Effector memory CD8-positive, alpha-beta T cell (primary cell): ENCODE data around the gene CREB5.

Experiments
- ATAC-seq: fragments of 150-1000 bp; cut with Tn5 transposase; replicated peaks from 2 replicates; pipeline ENCODE4 v1.10.0; 2021; ENCODE audit warnings: mild to moderate bottlenecking, moderate library complexity
- DNase-seq, 3 experiments: peaks; one replicate each; pipeline ENCODE4 v3.0.0; 2021
- H3K27ac Mint-ChIP-seq, 2 donors: one replicate each; pipeline ENCODE4 v1.8.0; 2022; ENCODE audit warnings: mild to moderate bottlenecking in 2 of 2, mixed read lengths in 2 of 2, moderate library complexity in 2 of 2
- H3K27me3 Mint-ChIP-seq, 2 donors: one replicate each; pipeline ENCODE4 v1.8.0; 2022; ENCODE audit warnings: mixed read lengths in 2 of 2
- H3K36me3 Mint-ChIP-seq: one replicate; pipeline ENCODE4 v1.8.0; 2022; ENCODE audit warnings: mild to moderate bottlenecking, moderate library complexity, mixed read lengths; ENCODE audit not compliant: insufficient read depth
- H3K4me1 Mint-ChIP-seq, 2 donors: one replicate each; pipeline ENCODE4 v1.8.0; 2022; ENCODE audit warnings: low read depth in 2 of 2, mixed read lengths in 2 of 2
- H3K4me3 Mint-ChIP-seq, 2 donors: one replicate each; pipeline ENCODE4 v1.8.0; 2022; ENCODE audit warnings: mild to moderate bottlenecking in 2 of 2, mixed read lengths in 2 of 2, moderate library complexity in 2 of 2
- H3K9me3 Mint-ChIP-seq, 2 donors: one replicate each; pipeline ENCODE4 v1.8.0; 2022; ENCODE audit warnings: mixed read lengths in 2 of 2

Gene CREB5

GRCh38 chr7:28502408-28502807 lies 90.1 kb downstream of the CREB5 start:
- no peak overlapping the region for H3K4me3 Mint-ChIP-seq
- DNase-seq (no peak), ATAC-seq (no peak)
- H3K27me3 Mint-ChIP-seq: peaks cover 15 to 16% of the 10 kb centered on the region in 2 donors
- H3K4me1 Mint-ChIP-seq: no peaks in the 10 kb centered on the region
- no peaks in the 10 kb centered on the region for H3K9me3 Mint-ChIP-seq
- no peak overlapping the region for H3K27ac Mint-ChIP-seq
- no peaks in the 10 kb centered on the region for H3K36me3 Mint-ChIP-seq

GRCh38 chr7:28503396-28503795 lies 91.1 kb downstream of the CREB5 start:
- no peak for DNase-seq
- H3K4me1 Mint-ChIP-seq: no peaks in the 10 kb centered on the region
- H3K27ac Mint-ChIP-seq: no peak overlapping the region
- H3K4me3 Mint-ChIP-seq: no peak overlapping the region
- ATAC-seq: no peak
- no peaks in the 10 kb centered on the region for H3K9me3 Mint-ChIP-seq
- H3K36me3 Mint-ChIP-seq: no peaks in the 10 kb centered on the region
- peaks cover 15 to 16% of the 10 kb centered on the region in 2 donors for H3K27me3 Mint-ChIP-seq

DNA sequence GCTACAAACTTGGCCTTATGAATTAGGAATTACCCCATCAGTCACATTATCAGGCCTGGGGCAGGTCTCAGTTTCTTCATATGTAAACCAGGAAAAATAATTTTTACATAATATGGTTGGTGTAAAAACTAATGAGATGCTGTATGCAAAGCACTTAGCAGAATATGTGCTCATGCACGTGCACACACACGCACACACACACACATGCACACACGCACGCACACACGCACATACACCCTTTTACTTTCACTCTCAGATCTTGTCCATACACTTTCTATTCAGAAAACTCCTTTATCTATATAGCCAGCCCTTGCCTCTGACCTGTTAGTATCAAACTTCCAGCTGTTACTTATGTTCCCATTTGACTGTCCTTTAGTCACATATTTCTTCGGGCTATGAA lies 92.7 kb downstream of the CREB5 start:
- no peaks in the 10 kb centered on the region for H3K9me3 Mint-ChIP-seq
- no peaks in the 10 kb centered on the region for H3K4me1 Mint-ChIP-seq
- H3K4me3 Mint-ChIP-seq: no peak overlapping the region
- peaks cover 1 to 10% of the 10 kb centered on the region in 2 donors for H3K27me3 Mint-ChIP-seq
- DNase-seq: no peak
- no peak for ATAC-seq
- H3K27ac Mint-ChIP-seq: no peak overlapping the region
- no peaks in the 10 kb centered on the region for H3K36me3 Mint-ChIP-seq

- H3K27me3 Mint-ChIP-seq: peaks cover 5 to 12% of the 10 kb centered on the region in 2 donors
- ATAC-seq: no peak
- no peaks in the 10 kb centered on the region for H3K36me3 Mint-ChIP-seq
- H3K27ac Mint-ChIP-seq: no peak overlapping the region
- no peaks in the 10 kb centered on the region for H3K4me1 Mint-ChIP-seq
- no peak overlapping the region for H3K4me3 Mint-ChIP-seq
- DNase-seq: no peak
- no peaks in the 10 kb centered on the region for H3K9me3 Mint-ChIP-seq
These were observed 93.5 kb downstream of the CREB5 start for GRCh38 chr7:28505867-28506266.

DNA sequence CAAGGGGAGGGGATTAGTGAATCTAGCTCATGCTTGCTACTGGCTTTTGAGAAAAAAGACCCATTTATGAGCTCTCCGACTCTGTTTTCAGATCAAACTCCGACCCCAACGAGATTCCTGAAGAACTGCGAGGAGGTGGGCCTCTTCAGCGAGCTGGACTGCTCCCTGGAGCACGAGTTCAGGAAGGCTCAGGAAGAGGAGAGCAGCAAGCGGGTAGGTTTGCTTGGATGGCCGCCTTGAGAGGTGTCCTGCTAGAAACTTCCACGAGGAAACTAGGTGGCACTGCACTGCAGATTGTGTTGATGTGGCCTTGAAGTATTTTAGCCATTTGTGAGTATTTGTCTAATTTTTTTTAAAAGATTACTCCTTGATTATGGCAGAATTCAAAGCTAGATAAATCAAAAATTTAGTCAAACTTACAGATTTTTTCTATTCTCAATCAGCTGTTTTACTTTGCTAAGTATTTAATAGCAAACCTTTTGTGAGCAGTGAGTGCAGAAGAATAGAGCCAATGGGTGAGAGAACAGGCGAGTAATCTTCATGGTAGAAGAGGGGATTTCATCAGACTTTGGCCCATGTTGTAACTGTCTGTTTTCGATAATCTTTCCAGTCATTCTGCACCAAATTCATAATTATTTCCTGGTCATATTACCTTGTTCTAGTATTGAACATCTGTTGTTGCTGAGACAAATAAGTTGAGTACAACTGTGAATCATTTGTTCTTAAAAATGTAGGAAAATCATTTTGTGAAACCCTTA lies 95.4 kb downstream of the CREB5 start:
- ATAC-seq: no peak
- no peak for DNase-seq
- no peak overlapping the region for H3K4me3 Mint-ChIP-seq
- no peaks in the 10 kb centered on the region for H3K9me3 Mint-ChIP-seq
- H3K4me1 Mint-ChIP-seq: no peaks in the 10 kb centered on the region
- H3K27me3 Mint-ChIP-seq: peaks cover 24 to 25% of the 10 kb centered on the region in 2 donors
- no peak overlapping the region for H3K27ac Mint-ChIP-seq
- no peaks in the 10 kb centered on the region for H3K36me3 Mint-ChIP-seq

DNA sequence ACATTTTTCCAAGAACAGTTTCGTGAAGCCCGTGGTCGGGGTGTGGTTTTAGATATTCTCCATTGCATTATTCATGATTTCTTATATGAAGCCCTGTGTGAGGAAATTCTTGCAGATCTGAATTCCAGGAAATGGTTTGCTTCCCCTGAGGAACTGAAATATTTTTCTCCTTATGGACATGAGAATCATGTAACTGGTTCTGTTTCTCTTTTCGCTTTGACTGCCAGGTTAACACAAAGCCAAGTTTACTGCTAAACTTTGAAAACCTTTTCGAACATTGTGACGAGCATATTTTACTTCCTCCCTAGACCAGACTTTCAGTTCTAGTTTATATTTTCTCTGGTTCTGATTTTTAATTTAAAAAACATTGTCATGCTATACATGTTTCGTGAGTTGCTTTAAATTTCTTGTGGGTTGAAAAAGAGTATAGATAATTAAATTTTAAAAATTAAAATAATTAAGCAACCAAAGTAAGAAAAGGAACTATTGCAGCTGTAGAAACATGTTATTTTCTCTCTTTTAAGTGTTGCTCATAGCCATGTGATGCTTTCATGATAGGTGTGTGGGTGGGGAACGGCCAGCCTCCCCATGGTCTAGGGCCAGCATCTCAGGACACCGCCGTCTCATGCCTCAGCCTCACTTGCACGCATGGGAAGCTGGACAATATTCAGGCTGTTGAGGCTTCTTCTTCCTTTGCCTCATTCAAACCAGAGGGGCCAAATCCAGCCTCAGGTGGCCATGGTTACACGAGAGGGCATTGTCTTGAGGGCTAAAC lies 97.1 kb downstream of the CREB5 start:
- H3K36me3 Mint-ChIP-seq: no peaks in the 10 kb centered on the region
- ATAC-seq (no peak), DNase-seq (no peak)
- H3K27me3 Mint-ChIP-seq: peaks cover 28 to 33% of the 10 kb centered on the region in 2 donors
- H3K9me3 Mint-ChIP-seq: no peaks in the 10 kb centered on the region
- H3K27ac Mint-ChIP-seq: no peak overlapping the region
- no peak overlapping the region for H3K4me3 Mint-ChIP-seq
- no peaks in the 10 kb centered on the region for H3K4me1 Mint-ChIP-seq

- no peak for DNase-seq
- H3K4me3 Mint-ChIP-seq: no peak overlapping the region
- no peaks in the 10 kb centered on the region for H3K9me3 Mint-ChIP-seq
These were observed 97.7 kb downstream of the CREB5 start for GRCh38 chr7:28510026-28510369.

DNA sequence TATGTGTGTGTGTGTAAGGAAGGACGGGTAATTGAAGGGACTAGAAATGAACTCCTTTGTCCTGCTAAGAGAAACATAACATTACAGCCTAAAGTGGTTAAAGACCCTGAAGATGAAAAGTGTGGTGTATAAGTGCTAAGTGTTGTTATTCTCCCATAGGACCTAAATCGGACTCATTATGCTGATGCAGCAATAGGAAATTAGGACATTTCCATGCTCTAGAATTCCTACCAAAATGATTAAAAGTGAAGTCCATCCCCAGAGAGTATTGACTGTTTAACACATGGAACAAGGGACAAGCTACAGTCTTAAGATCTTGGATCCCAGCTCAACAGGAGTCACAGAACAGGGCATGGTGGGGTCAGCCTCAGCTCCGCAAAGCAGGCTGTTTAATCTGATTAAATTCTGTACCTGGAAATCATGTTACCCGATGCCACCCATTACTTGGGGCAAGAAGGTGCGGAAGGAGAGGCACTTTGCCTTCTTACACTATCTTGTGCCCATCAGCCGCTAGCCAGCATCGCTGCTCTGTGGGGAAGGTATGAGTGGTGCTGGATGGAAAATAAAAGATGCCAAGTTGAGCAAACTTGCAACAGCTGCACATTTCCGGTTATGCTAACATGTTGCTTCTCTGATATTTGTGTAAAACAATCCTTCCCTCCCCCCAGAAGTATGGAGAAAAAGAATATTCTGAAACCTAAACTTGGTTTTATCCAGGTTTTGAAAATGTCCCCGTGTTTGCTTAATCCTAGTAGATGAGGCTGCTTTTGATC lies 100.5 kb downstream of the CREB5 start:
- Mint-ChIP-seq H3K9me3 (no peaks in the 10 kb centered on the region), H3K27me3 (peaks cover 28 to 31% of the 10 kb centered on the region in 2 donors), H3K4me3 (no peak overlapping the region), H3K27ac (no peak overlapping the region), H3K36me3 (no peaks in the 10 kb centered on the region), H3K4me1 (no peaks in the 10 kb centered on the region)
- DNase-seq: no peak
- no peak for ATAC-seq

More at GRCh38 chr7:28510026-28510369, 97.7 kb downstream of the CREB5 start:
- Mint-ChIP-seq H3K27ac (no peak overlapping the region), H3K36me3 (no peaks in the 10 kb centered on the region), H3K4me1 (no peaks in the 10 kb centered on the region), H3K27me3 (peaks cover 28 to 30% of the 10 kb centered on the region in 2 donors)
- no peak for ATAC-seq

DNA sequence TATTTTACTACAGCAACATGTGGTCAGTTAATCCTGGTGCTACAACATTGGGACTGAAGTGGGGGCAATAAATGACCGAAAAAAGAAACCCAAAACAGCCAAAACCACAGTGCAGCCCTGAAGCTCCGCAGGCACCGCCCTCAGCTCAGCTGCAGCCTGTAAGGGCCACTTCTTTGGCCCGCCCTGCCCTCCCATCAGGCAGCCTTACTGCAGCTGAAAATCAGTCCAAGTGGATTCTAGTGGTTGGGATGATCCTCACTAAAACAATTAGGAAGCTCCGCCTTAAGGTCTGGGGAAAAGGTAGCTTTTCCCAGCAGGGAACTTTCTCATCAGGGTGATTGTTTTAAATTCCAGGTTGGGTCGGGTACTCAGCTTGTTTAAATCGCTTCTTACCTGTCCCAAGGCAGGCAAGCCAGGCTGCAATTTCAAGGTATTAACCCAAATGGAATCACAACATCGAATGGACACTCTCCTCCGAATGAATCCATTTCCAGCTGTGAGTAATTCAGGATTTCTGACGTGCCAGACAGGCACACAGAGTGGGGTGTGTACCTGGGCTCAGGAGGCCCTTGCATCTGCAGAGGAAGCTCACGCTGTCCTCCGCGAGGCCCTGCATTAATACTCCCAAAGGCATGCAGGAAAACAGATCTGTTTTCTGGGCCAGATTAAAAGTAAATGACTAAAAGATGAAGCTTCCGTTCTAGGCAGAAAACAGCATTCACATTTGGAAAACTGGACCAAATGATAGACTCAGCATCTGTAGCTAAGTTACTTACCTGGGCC lies 104.3 kb downstream of the CREB5 start:
- Mint-ChIP-seq H3K4me3 (no peak overlapping the region), H3K36me3 (no peaks in the 10 kb centered on the region), H3K4me1 (no peaks in the 10 kb centered on the region), H3K27ac (no peak overlapping the region), H3K9me3 (no peaks in the 10 kb centered on the region), H3K27me3 (peaks cover 26 to 31% of the 10 kb centered on the region in 2 donors)
- DNase-seq: no peak
- ATAC-seq: no peak

GRCh38 chr7:28517206-28517605 lies 104.9 kb downstream of the CREB5 start:
- H3K4me3 Mint-ChIP-seq: no peak overlapping the region
- DNase-seq (no peak), ATAC-seq (no peak)
- no peaks in the 10 kb centered on the region for H3K36me3 Mint-ChIP-seq
- no peak overlapping the region for H3K27ac Mint-ChIP-seq
- peaks cover 20 to 25% of the 10 kb centered on the region in 2 donors for H3K27me3 Mint-ChIP-seq
- H3K9me3 Mint-ChIP-seq: no peaks in the 10 kb centered on the region
- no peaks in the 10 kb centered on the region for H3K4me1 Mint-ChIP-seq

DNA sequence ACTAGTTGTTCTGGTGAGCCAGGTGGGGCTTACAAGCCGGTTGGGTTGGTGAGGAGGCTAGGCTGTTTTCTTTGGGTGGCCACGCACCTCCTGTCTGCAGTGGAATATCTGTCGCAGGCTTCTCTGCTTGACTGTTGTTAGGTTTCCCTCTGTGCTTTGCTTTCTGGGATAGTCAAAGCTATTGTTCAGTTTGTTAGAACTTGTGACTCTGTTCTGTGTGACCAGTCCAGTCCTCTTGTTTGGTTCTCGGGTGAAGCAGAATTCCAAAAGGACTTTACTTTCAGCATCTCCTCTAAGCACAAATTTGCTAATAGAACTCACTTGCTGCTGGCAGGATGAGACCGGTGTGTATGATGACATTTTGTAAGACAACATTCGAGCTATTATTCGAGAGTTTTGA lies 105.3 kb downstream of the CREB5 start:
- H3K9me3 Mint-ChIP-seq: no peaks in the 10 kb centered on the region
- H3K4me3 Mint-ChIP-seq: no peak overlapping the region
- no peak for ATAC-seq

DNA sequence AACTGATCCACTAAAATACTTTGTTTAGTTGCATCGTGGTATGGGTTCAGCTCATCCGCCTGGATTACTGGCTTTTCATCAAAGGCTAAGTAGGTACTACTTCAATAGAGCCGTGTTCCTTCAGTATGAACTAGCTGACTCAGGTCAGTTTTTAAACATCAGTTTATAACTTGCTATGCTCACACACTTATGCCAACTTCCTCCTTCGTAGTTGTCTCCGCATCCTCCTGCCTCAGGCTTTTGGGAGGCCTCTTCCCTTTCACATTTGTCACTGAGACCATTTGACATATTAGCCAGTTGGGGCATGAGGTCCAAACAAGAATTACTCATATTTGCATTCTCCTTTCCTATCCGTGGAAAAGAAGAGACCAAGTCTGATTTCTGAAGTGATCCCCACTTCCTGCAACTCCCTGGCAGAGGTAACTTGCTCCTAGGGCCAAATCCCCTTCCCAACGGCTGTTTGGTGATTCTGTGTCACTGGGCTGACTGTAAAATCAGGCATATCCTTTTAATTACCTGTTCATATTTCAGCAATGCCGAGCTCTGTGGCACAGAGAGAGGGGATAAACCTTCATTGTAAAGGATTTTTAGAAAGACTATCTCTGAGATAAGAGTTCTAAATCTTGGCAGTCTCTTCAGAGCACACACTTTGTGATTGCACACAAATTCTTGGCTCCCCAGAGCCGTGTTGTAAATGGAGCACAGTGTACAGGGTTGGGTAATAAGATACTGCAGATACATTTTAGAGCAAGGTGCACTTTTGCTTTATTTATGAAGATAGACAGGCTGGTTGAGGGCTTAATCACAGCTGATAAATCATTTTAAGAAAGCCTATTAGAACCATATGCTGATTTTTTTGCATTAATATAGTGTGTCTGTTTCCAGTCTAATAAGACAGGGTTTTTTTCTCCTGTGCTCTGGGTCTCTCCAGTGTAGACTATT lies 108.0 kb downstream of the CREB5 start:
- no peak for DNase-seq
- no peaks in the 10 kb centered on the region for H3K4me1 Mint-ChIP-seq
- peaks cover 19 to 20% of the 10 kb centered on the region in 2 donors for H3K27me3 Mint-ChIP-seq
- no peak overlapping the region for H3K4me3 Mint-ChIP-seq
- peak overlapping the region in 1 of 2 donors; percentile 7 for H3K27ac Mint-ChIP-seq
- ATAC-seq: no peak
- H3K9me3 Mint-ChIP-seq: no peaks in the 10 kb centered on the region
- H3K36me3 Mint-ChIP-seq: no peaks in the 10 kb centered on the region

More for the DNA sequence above, 105.3 kb downstream of the CREB5 start:
- Mint-ChIP-seq H3K27me3 (peaks cover 16 to 24% of the 10 kb centered on the region in 2 donors), H3K27ac (no peak overlapping the region), H3K4me1 (no peaks in the 10 kb centered on the region), H3K36me3 (no peaks in the 10 kb centered on the region)
- DNase-seq: no peak
